ENCODE results near the gene IL1R1.

- TF ChIP-seq CTCF (IDR thresholded peaks at IDR 0.05) (no peak), POLR2AphosphoS5 (IDR thresholded peaks at IDR 0.05) (peak; percentile 92), EP300 (IDR thresholded peaks at IDR 0.05) (no peak), POLR2A (IDR thresholded peaks at IDR 0.05) (no peak)
Measured at GRCh38 chr2:102103992-102104871, 38.3 kb upstream of the IL1R1 start.
